Stimulated activated naive CD8-positive, alpha-beta T cell treated with anti-CD3 and anti-CD28 coated beads, Interleukin-15, Interleukin-2, amounts not matched to agents 100 U/mL and 50 U/mL, for 24 hours (primary cell): ENCODE data around the gene CCDC191.

Experiments used
- ATAC-seq: fragments of 150-1000 bp; cut with Tn5 transposase; one replicate; pipeline ENCODE4 v1.10.0; 2021
- DNase-seq: peaks from one replicate; pipeline ENCODE4 v3.0.0; 2021

CCDC191 gene

DNA sequence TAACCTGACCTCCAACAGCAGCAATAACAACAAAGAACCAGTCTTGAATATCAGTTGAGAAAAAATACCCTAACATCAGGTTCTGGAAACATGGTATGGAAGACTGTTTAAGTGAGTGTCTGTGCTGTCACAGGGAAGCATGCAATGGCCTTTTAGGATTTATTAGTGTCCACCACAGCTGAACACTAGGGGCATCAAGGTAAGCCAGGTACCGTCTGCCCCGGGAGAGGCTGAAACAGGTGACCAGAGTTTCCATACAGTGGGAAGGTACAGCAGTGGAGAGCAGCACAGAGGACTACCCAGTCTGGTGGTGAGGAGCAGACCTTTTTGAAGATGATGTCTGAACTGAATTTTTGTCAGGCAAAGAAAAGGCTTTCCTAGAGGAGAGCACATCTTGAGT, 90.2 kb downstream of the CCDC191 start:
- DNase-seq (no peak), ATAC-seq (no peak)

DNA sequence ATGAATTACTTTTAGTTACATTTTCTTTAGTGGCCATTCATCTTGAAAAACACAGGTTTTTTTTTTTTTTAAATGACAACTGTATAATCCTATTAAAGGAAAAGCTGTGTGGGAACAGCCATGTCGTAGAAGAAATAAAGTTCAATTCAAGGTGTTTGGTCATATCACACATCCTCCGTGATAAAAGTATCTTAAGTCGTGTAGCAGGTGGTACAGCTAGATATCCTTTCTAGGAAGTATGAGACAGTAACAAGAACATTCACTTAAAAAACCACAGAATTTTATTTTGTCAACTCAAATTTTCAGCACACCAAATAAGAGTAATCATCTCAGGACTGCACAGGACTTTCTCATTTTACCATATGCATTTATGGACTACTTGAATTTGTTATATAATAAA, 92.4 kb downstream of the CCDC191 start:
- DNase-seq (no peak), ATAC-seq (no peak)

DNA sequence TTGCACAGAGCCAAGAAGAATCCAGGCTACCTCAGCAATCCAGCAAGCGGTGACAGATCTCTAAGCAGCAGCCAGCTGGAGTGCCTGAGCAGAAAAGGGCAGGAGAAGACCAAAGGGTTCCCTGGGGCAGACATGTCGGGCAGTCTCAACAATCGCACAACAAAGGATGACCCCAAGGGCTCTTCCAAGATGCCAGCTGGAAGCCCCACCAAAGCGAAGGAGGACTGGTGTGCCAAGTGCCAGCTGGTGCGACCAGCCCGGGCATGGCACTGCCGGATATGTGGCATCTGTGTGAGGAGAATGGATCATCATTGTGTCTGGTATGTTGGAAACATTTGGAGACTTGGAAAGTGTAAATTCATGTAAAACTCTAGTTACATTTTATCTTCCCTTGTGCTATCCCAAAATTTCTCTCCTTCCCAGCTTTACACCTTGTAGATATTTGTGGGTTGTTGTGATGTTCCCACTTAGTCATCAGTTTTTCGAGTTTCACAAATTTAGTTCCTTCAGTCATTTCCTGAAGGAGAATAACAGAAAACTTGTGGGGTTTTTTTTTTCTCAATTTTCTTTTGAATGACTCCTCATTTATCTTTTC, 102.1 kb downstream of the CCDC191 start:
- DNase-seq (no peak), ATAC-seq (no peak)

- DNase-seq (no peak), ATAC-seq (no peak)
Measured at GRCh38 chr3:113953677-113954076, 102.6 kb downstream of the CCDC191 start.

- ATAC-seq (no peak), DNase-seq (no peak)
Measured at GRCh38 chr3:113952921-113953320, 103.4 kb downstream of the CCDC191 start.

DNA sequence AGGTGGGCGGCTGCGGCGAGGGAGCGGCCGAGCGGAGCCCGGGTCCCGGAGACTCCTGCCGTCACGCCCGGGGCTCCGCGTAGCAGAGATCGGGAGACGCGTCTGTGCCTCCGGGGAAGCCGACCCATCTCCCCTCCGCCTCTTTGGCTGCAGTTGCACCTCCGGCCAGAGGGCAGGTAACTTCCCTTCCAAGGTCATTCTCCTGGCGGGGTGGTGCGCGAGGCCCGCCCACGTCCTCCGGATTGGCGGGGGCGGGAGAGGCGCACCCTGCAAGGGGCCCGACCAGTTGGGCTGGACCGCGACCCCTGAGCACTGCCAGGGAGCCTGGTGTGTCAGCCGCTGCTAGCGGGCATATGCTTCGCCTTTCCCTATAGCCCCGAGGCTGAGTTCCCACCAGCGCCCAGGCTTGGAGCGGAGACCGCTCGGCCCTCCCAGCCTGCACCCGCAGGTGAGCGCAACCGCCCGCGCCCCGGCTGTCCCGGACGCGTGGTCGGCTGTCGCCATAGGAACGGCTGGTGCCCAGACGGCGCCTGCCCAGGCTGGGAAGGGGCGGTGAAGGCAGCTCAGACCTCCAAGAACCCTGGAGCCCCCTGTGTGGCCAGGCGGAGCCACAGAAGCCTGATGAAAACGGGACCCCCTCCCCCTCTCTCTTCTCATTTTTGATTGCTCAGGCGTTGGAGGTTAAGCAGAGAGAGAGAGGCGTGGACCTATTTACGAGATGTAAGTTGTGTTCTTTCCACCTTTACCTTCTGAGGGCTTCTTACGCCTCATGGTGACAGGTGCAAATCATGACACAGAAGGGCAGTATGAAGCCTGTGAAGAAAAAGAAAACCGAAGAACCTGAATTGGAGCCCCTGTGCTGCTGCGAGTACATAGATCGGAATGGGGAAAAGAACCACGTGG, 108.1 kb downstream of the CCDC191 start:
- ATAC-seq (peak; percentile 30), DNase-seq (peak; percentile 38)

GRCh38 chr3:113947372-113948014, 108.8 kb downstream of the CCDC191 start, which contains the start of gene ZDHHC23:
Gene ZDHHC23, plus strand, starts transcription at chr3:113948013. Its CDS starts 790 bp downstream, at chr3:113948803.
- DNase-seq (peak; percentile 68), ATAC-seq (peak; percentile 72)

- ATAC-seq (no peak), DNase-seq (no peak)
Measured at GRCh38 chr3:113946831-113947230, 109.5 kb downstream of the CCDC191 start.

GRCh38 chr3:113927556-113927955, 128.8 kb downstream of the CCDC191 start:
- DNase-seq: no peak
- ATAC-seq: no peak

DNA sequence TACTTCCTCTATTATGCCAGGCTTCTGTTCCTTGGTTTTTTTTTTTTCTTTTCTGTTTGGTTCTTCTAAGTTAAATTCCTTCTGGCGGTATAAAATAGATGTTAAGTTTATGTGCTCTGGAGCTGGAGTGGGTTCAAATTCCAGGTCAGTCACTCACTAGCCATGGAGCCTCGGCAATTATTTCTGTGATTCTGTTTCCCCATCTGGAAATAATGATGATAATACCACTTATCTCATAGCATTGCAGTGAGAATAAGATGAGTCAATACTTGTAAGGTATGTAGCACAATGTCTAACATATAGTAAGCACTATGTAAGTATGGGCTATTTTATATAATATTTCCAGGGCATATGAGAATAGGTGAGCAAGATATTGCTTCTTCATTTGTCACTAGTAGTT, 141.7 kb downstream of the CCDC191 start:
- no peak for DNase-seq
- no peak for ATAC-seq
